Lung (tissue), 13 donors: ENCODE results near the gene ARHGAP31. TPM values are rescaled to one million over a fixed set of nuclear protein-coding genes. Genes with fewer than 3 reads are reported as not detected.
A peak's percentile ranks its signal among the peaks of the same experiment; 100 is the strongest.

Source experiments
- ATAC-seq: fragments of 200-7000 bp; cut with Tn5 transposase; one replicate; pipeline ENCODE4 v1.9.1; 2020; ENCODE audit warnings: moderate number of reproducible peaks; ENCODE audit not compliant: insufficient read depth, low FRiP score
- DNase-seq, 3 donors: peaks; one replicate each; pipeline ENCODE4 v3.0.0-alpha.2; 2013 to 2017
- H3K27ac ChIP-seq, 2 donors: one replicate each; pipeline ENCODE4 v1.5.1; 2013; ENCODE audit warnings: mild to moderate bottlenecking in 2 of 2, moderate library complexity in 2 of 2, control low read depth in 1 of 2, inconsistent platforms in 1 of 2, low read depth in 1 of 2, low read length in 1 of 2
- H3K27me3 ChIP-seq, 3 donors: one replicate each; pipeline ENCODE4 v1.5.1; 2013; ENCODE audit warnings: low read length in 2 of 3; ENCODE audit not compliant: control insufficient read depth in 3 of 3, insufficient read depth in 3 of 3
- H3K36me3 ChIP-seq, 4 donors: one replicate each; pipeline ENCODE4 v1.5.1; 2013; ENCODE audit warnings: low read length in 4 of 4, mild to moderate bottlenecking in 1 of 4, moderate library complexity in 1 of 4; ENCODE audit not compliant: control insufficient read depth in 4 of 4, insufficient read depth in 4 of 4
- H3K4me1 ChIP-seq, 5 donors: one replicate each; pipeline ENCODE4 v1.5.1; 2013; ENCODE audit warnings: low read length in 5 of 5, mild to moderate bottlenecking in 2 of 5, moderate library complexity in 1 of 5; ENCODE audit not compliant: control insufficient read depth in 5 of 5, insufficient read depth in 5 of 5
- H3K4me3 ChIP-seq: one replicate; pipeline ENCODE4 v1.5.1; 2013; ENCODE audit warnings: mild to moderate bottlenecking, control low read depth, moderate library complexity
- H3K9ac ChIP-seq, 2 donors: one replicate each; pipeline ENCODE4 v1.5.1; 2013; ENCODE audit warnings: low read length in 2 of 2, control low read depth in 1 of 2; ENCODE audit not compliant: insufficient read depth in 1 of 2
- H3K9me3 ChIP-seq, 4 donors: one replicate each; pipeline ENCODE4 v1.5.1; 2013; ENCODE audit warnings: low read length in 3 of 4, mild to moderate bottlenecking in 1 of 4, moderate library complexity in 1 of 4; ENCODE audit not compliant: control insufficient read depth in 4 of 4, insufficient read depth in 3 of 4
- CTCF ChIP-seq: IDR thresholded peaks from 2 replicates; pipeline ENCODE4 v1.5.1; 2012; ENCODE audit warnings: mild to moderate bottlenecking; ENCODE audit errors: control extremely low read depth, extremely low read depth
- WGBS, 2 donors: extraction: QIAGEN DNeasy Blood & Tissue Kit; methylation state at CpG; one replicate each; pipeline ENCODE4 v1.1.7; 2013; 5-methylcytosine and 5-hydroxymethylcytosine counted together
- polyA plus RNA-seq, 2 donors: library from polyadenylated mRNA; stranded (reverse); fragments of 200-250 nt; gene quantifications; one replicate each; pipeline ENCODE4 v1.2.1, GENCODE V29; 2013
- small RNA-seq: library from RNA; depleted of rRNA; stranded (forward); fragments of <200 nt; gene quantifications from one replicate; pipeline ENCODE3, GENCODE V24; 2014; ENCODE audit warnings: low replicate concordance
- total RNA-seq, 2 donors: library from RNA; depleted of rRNA in 1 of 2; stranded (reverse); fragments of >200 nt in 1 of 2; gene quantifications; one replicate each; pipeline ENCODE4 v1.2.1, GENCODE V29; 2014 to 2021
- donor health status: control.
- donor health status: control.
- donor health status: Bipolar disorder and iron deficiency.
- donor health status: healthy.
- donor health status: DM: yes; HTN: yes; CAD: no.

ARHGAP31 gene
- total and polyA plus RNA-seq, 4 donors: 11.6 to 58.5 (median 31.7) TPM

GRCh38 chr3:119468041-119468440 lies 173.9 kb downstream of the ARHGAP31 start:
- WGBS, 2 donors: 82 to 86% methylated on average over 2 of the region's 2 CpGs
- no peak overlapping the region for H3K9ac ChIP-seq

GRCh38 chr3:119469418-119470189 lies 175.4 kb downstream of the ARHGAP31 start:
- H3K27ac ChIP-seq: peak overlapping the region; percentile 74 to 83
- no peak for TF ChIP-seq CTCF
- H3K27me3 ChIP-seq: no peaks in the 10 kb centered on the region
- no peaks in the 10 kb centered on the region for H3K9me3 ChIP-seq
- peaks cover 6 to 9% (median 7%) of the 10 kb centered on the region in 4 donors for H3K36me3 ChIP-seq
- peak overlapping the region; percentile 92 for H3K4me3 ChIP-seq
- ATAC-seq: no peak
- WGBS, 2 donors: 10 to 17% methylated on average over 16 of the region's 16 CpGs
- DNase-seq: peak in 2 of 3 donors; percentile 41 to 44
- peak overlapping the region; percentile 34 to 56 for H3K9ac ChIP-seq
- H3K4me1 ChIP-seq: peaks cover 0 to 12% (median 5%) of the 10 kb centered on the region in 5 donors

More at GRCh38 chr3:119468041-119468440, 173.9 kb downstream of the ARHGAP31 start:
- no peak for ATAC-seq
- no peaks in the 10 kb centered on the region for H3K9me3 ChIP-seq
- peak overlapping the region in 1 of 2 donors; percentile 83 for H3K27ac ChIP-seq
- no peaks in the 10 kb centered on the region for H3K27me3 ChIP-seq
- H3K36me3 ChIP-seq: peaks cover 6 to 9% (median 7%) of the 10 kb centered on the region in 4 donors
- H3K4me3 ChIP-seq: no peak overlapping the region
- peak in 1 of 3 donors; percentile 25 for DNase-seq
- H3K4me1 ChIP-seq: peaks cover 0 to 16% (median 7%) of the 10 kb centered on the region in 5 donors
- TF ChIP-seq CTCF: no peak

Small RNA genes lying within 50 kb of the gene (small RNA-seq; reads per million reads assigned to genes)
- not detected for gene RNU6-1127P

Other genes starting within 250 kb of the ARHGAP31 start
- gene TEX55, start 148.2 kb upstream of the ARHGAP31 start, total RNA-seq: not detected
- under 1 TPM in 1 of 2 donors, not detected in 1; 0.06 TPM for gene TEX55, start 148.2 kb upstream of the ARHGAP31 start, polyA plus RNA-seq
- under 1 TPM; 0.21 to 0.60 TPM for gene UPK1B, start 120.8 kb upstream of the ARHGAP31 start, total RNA-seq
- gene UPK1B, start 120.8 kb upstream of the ARHGAP31 start, polyA plus RNA-seq: 1 to 10 TPM in 1 of 2 donors, under 1 TPM in 1; 0.52 to 2.1 TPM
- 10 to 100 TPM; 13.5 to 23.2 TPM for gene B4GALT4, start 53.5 kb upstream of the ARHGAP31 start, total RNA-seq
- 10 to 100 TPM in 1 of 2 donors, 1 to 10 TPM in 1; 7.5 to 18.1 TPM for gene B4GALT4, start 53.5 kb upstream of the ARHGAP31 start, polyA plus RNA-seq
- gene TMEM39A, start 169.2 kb downstream of the ARHGAP31 start, total RNA-seq: 10 to 100 TPM; 45.4 to 51.2 TPM
- 10 to 100 TPM in 1 of 2 donors, 1 to 10 TPM in 1; 9.3 to 30.3 TPM for gene TMEM39A, start 169.2 kb downstream of the ARHGAP31 start, polyA plus RNA-seq
- gene POGLUT1, start 174.6 kb downstream of the ARHGAP31 start, total RNA-seq: 10 to 100 TPM; 15.8 to 17.9 TPM
- 1 to 10 TPM; 7.9 to 9.4 TPM for gene POGLUT1, start 174.6 kb downstream of the ARHGAP31 start, polyA plus RNA-seq
- gene TIMMDC1, start 204.2 kb downstream of the ARHGAP31 start, total RNA-seq: 10 to 100 TPM; 80.0 to 98.9 TPM
- 10 to 100 TPM; 60.5 to 95.4 TPM for gene TIMMDC1, start 204.2 kb downstream of the ARHGAP31 start, polyA plus RNA-seq